GM11168 (cell line): ENCODE data around the gene SLC10A3.
"Not testable (repeated sequence)": the region's sequence is repeated elsewhere in the genome, so short reads cannot be mapped to it uniquely, and the experiment has no call there.

ENCODE experiments used
- in situ Hi-C: fragments of 300-500 bp; cut with MboI; formaldehyde crosslinking; loops from one replicate; pipeline ENCODE4 v1.12.0; 2022; ENCODE audit warnings: low sequenced_read_pairs; ENCODE audit not compliant: unreplicated experiment

The SLC10A3 gene

GRCh38 chrX:154512879-154513553 lies 22.6 kb upstream of the SLC10A3 start:
- in situ Hi-C loops: no loop called here

- in situ Hi-C loops: no loop called here
Measured at GRCh38 chrX:154511761-154512160, 21.3 kb upstream of the SLC10A3 start.

GRCh38 chrX:154509455-154509854 lies 19.0 kb upstream of the SLC10A3 start:
- in situ Hi-C loops: no loop called here

GRCh38 chrX:154508384-154508745 lies 17.9 kb upstream of the SLC10A3 start:
- in situ Hi-C loops: no loop called here

GRCh38 chrX:154507673-154508383 lies 17.4 kb upstream of the SLC10A3 start:
- in situ Hi-C loops: no loop called here

DNA sequence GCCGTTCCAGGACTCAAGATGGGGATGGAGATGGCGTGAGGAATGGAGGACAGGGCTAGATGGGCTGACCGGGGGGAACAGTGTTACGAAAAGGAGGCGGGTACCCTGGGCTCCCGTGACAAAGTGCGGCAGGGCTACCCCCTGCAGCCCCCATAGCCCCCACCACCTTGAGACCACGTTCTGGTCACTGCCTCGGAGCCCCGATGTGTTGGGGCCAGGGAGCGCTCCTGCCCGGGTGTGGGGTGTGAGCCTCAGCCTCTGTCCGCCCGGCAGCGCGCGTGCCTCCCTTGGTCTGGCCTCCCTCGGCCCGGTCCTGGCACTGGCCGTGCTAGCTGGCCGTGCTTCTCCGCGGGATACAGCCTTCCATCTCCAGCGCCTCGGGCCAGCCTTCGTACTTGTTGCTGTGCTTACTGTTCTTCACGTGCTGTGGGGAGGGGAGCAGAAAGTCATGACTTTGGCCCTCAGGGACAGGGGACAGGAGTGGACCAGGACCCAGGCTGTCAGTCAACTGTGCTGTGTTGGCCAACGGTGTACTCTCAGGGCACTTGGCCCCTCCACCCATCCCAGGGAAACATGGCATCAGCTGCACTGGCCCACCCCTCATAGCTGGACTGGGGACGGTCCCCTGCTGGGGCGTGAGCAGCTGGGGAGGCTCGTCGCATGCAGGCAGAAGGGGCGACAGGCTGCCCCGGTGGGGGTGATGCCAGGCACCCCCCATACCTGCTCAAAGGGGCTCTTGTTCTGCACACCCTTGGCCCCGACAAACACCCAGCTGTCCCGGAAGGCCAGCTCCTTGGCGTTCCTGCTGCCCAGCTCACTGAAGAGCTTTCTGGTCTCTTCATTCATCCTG lies 16.3 kb upstream of the SLC10A3 start:
- in situ Hi-C loops: no loop called here

DNA sequence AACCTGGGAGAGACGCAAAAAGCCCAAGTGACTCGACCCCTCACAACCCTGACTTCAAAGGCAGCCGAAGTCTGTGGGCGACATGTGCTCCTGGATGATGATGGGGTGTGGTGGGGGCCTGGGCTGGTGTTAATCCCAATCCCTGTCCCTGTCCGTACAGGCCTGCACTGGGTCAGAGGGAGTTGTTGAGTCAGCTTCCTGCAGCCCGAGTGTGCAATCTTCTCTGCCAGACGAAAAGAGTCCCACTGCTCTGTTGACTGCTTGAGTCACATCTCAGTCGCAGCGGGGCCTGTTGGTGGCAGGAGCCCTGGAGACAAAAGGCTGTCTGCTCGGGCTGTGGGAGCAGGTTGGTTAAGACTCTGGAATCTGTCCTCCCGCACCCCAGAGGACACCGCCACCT lies 15.3 kb upstream of the SLC10A3 start:
- in situ Hi-C loops: no loop called here

GRCh38 chrX:154502989-154503388 lies 12.6 kb upstream of the SLC10A3 start:
- in situ Hi-C loops: no loop called here

GRCh38 chrX:154502098-154502497 lies 11.7 kb upstream of the SLC10A3 start:
- in situ Hi-C loops: no loop called here

GRCh38 chrX:154501423-154501822 lies 11.0 kb upstream of the SLC10A3 start:
- in situ Hi-C loops: not testable (repeated sequence)

- in situ Hi-C loops: not testable (repeated sequence)
Measured at GRCh38 chrX:154496591-154497137, 6.2 kb upstream of the SLC10A3 start.

DNA sequence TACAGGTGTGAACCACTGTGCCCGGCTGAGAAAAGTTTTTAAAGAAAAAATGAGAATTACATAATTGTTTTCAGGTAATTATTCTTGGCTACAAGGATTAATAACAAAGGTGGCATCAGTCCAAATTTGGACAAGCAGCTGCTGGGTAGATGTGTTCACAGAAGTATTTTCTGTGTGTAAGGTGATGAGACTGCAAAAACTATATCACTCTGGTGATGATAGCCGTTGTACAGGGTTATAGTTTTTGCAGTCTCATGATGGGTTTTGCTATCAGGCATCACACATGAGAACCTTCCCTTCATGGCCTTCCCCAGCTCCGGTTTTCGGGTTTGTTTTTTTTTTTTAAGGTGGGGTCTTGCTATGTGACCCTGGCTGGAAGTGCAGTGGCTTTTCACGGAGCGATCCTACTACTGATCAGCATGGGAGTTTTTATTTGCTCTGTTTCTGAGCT lies 5.1 kb upstream of the SLC10A3 start:
- in situ Hi-C loops: no loop called here

DNA sequence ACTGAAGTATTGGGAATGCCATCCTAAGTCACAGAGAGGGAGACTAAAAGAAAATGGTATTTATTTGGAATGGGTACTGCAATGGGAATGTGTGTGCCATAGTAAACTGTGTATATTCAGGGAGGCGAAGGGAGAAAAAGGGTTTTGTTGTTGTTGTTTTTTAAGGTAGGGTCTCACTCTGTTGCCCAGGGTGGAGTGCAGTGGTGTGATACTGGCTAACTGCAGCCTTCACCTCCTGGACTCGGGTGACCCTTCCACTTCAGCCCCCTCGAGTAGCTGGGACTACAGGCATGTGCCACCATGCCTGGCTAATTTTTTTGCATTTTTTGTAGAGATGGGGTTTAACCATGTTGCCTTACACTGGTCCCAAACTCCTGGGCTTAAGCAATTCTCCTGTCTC lies 4.3 kb upstream of the SLC10A3 start:
- in situ Hi-C loops: no loop called here

DNA sequence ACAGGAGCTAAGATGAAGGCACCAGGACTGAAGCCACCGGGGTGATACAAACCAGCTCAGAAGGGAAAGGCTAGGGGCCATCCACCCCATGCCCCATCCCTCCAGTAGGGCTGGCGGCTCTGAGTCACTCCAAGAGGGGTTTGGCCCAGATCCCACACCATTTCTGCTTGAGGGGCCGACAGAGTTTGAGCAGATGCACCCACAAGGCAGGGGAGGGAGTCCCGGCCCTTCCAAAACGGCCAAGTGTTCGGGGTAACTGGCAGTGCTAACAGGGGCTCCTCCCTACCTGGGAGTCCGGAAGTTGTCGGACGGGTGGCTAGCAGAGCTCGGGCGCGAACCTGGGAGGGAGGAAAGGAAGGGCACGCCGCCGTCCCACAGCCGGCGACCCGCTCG lies 412 bp downstream of the SLC10A3 start:
- in situ Hi-C loops: no loop called here

DNA sequence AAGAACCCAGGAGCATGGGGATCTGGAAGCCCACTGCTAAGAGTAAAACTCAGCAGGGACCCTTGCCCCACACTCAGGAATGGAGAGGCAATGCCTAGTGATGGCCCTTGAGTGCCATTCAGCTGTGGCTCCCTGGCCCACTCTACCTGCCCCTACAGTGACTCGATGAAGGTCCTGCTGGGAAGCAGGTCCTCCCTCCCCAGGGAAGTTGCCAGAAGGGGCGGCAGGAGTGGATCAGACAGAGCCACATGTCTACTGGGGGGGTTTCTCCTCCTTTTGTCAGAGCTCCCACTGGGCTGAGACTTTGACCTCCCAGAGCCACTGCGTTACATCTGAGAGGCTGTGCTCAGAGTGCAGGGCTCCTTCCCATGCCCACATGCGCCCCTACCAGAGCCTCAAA lies 1.2 kb downstream of the SLC10A3 start:
- in situ Hi-C loops: no loop called here

DNA sequence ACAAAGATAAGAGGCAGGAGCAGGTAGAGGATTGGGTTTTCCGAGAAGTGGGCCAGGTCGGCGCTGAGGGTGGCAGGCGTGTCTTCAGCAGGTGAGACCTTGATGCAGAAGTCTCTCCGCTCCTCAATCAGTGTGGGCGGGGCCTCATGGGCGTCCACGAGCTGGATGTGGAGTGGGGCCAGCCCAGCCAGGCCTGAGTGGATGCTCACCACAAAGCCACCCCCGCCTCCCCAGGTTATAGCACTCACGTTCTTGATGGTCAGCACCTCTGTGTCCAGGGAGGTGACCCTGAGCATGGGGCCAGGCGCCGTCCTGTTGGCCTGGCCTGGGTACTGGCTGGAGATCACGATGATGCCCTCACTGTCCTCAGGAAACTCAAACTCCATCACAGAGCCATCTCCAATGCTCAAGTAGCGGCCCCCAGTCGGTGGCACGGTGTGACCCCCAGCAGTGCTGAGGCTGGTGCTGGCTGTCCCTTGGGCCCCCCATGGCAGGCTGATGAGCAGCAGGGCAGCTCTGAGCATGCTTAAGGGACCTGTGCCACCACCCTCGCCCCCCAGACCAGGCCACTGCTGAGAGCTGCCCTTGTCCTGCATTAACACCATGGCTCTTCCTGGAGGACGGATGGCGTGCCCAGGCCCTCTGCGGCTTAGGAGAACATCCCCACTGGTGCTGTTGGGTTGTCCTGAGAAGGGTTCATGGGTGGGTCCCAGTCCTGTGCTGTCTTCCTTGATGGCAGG lies 1.9 kb downstream of the SLC10A3 start:
- in situ Hi-C loops: no loop called here

- in situ Hi-C loops: no loop called here
Measured at GRCh38 chrX:154487518-154488290, 2.7 kb downstream of the SLC10A3 start.

DNA sequence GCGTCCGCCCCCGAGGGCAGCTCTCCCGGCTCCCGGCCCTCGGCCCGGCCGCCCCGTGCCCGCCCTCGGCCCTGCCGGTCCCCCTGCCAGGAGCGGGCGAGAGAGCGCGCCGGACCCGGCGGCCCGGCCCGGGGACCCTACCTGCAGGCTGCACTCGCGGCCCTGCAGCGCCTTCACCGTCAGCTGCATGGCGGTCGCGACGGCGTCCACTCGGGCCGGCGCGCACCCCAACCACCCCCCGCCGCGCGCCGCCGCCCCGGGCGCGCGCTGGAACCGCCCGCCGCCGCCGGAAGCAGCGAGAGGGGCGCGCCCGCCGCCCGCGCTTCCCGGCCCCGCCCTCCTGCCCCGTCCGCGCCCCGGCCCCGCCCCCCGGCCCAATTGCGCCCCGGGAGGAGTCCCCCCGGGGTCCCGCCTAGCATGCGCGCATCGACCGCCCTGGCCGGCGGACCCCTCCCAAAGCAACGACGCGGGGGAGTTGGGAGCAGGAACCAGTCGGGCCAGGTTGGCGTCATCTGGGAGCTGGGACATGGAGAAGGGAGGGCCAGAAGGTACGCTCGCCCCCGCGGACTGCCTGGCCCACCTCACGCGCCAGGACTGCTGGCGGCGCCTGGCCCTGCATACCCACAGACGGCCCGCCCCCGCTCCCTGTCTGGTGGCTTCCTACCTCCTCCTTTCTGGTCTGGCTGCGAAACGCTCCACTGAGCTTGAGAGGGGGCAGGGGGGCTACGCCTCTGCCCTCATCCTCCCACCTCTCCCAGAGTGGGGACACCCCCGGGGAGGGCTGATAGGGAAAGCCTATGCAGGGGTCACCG lies 3.8 kb downstream of the SLC10A3 start, which contains the start of gene UBL4A:
Gene UBL4A, minus strand, starts transcription at position 220 of the 812 bp plus-strand sequence. Its CDS starts 31 bp downstream, at position 189.
- in situ Hi-C loops: no loop called here

- in situ Hi-C loops: no loop called here
Measured at GRCh38 chrX:154486052-154486395, 4.4 kb downstream of the SLC10A3 start.
